ENCODE results near the gene KIF20B. TPM values are rescaled to one million over a fixed set of nuclear protein-coding genes. Genes with fewer than 3 reads are reported as not detected.

The KIF20B gene
- total RNA-seq, 1 donor from 2014 or later, result 71.5 TPM

GRCh38 chr10:89657302-89657701 lies 44.1 kb upstream of the KIF20B start:
- Histone ChIP-seq H3K4me2 (no peak overlapping the region), H3K27me3 (no peaks in the 10 kb centered on the region), H3F3A (ENCODE audit: low read depth) (no peaks in the 10 kb centered on the region), H3K79me2 (ENCODE audit: low read depth) (no peaks in the 10 kb centered on the region), H3K4me1 (no peaks in the 10 kb centered on the region), H3K4me3 (no peak overlapping the region), H3K27ac (no peak overlapping the region), H4K20me1 (ENCODE audit: low read depth) (no peaks in the 10 kb centered on the region), H2AFZ (replicated peaks) (no peak overlapping the region), H3K9ac (no peak overlapping the region), H3K36me3 (no peaks in the 10 kb centered on the region), H3K9me3 (ENCODE audit: low read depth) (no peaks in the 10 kb centered on the region)
- Mint-ChIP-seq H3K36me3 (peaks cover 1% of the 10 kb centered on the region), H3K27ac (no peak overlapping the region), H3K4me3 (no peak overlapping the region), H3K9me3 (no peaks in the 10 kb centered on the region), H3K4me1 (no peaks in the 10 kb centered on the region), H3K27me3 (ENCODE audit: insufficient read depth, low read depth) (no peaks in the 10 kb centered on the region)
- TF ChIP-seq EZH2 (IDR thresholded peaks at IDR 0.05), result no peak
- no peak for TF ChIP-seq CTCF (IDR thresholded peaks at IDR 0.05)
- TF ChIP-seq EZH2phosphoT487 (IDR thresholded peaks at IDR 0.05), result no peak
- DNase-seq (ENCODE audit: low spot score), result no peak

- no peak overlapping the region for H3K4me2 ChIP-seq
- H2AFZ ChIP-seq (replicated peaks), result no peak overlapping the region
- no peaks in the 10 kb centered on the region for H4K20me1 ChIP-seq (ENCODE audit: low read depth)
- H3F3A ChIP-seq (ENCODE audit: low read depth), result no peaks in the 10 kb centered on the region
- H3K9me3 Mint-ChIP-seq, result no peaks in the 10 kb centered on the region
- no peak overlapping the region for H3K27ac Mint-ChIP-seq
- no peaks in the 10 kb centered on the region for H3K27me3 Mint-ChIP-seq (ENCODE audit: insufficient read depth, low read depth)
- H3K4me3 ChIP-seq, result no peak overlapping the region
- no peak overlapping the region for H3K9ac ChIP-seq
- DNase-seq (ENCODE audit: low spot score), result no peak
- no peaks in the 10 kb centered on the region for H3K9me3 ChIP-seq (ENCODE audit: low read depth)
- H3K4me3 Mint-ChIP-seq, result no peak overlapping the region
- TF ChIP-seq EZH2 (IDR thresholded peaks at IDR 0.05), result no peak
- no peak for TF ChIP-seq EZH2phosphoT487 (IDR thresholded peaks at IDR 0.05)
- TF ChIP-seq CTCF (IDR thresholded peaks at IDR 0.05), result no peak
- H3K36me3 Mint-ChIP-seq, result peaks cover 1% of the 10 kb centered on the region
- no peaks in the 10 kb centered on the region for H3K79me2 ChIP-seq (ENCODE audit: low read depth)
- H3K4me1 Mint-ChIP-seq, result no peaks in the 10 kb centered on the region
- no peaks in the 10 kb centered on the region for H3K4me1 ChIP-seq
- H3K27me3 ChIP-seq, result no peaks in the 10 kb centered on the region
- no peak overlapping the region for H3K27ac ChIP-seq
- no peaks in the 10 kb centered on the region for H3K36me3 ChIP-seq
Observed at GRCh38 chr10:89659143-89660131, 42.0 kb upstream of the KIF20B start.

- Histone ChIP-seq H3K4me3 (no peak overlapping the region), H2AFZ (replicated peaks) (no peak overlapping the region), H3K27me3 (no peaks in the 10 kb centered on the region), H3K27ac (no peak overlapping the region), H3K9me3 (ENCODE audit: low read depth) (no peaks in the 10 kb centered on the region), H3F3A (ENCODE audit: low read depth) (no peaks in the 10 kb centered on the region), H3K4me2 (no peak overlapping the region), H4K20me1 (ENCODE audit: low read depth) (no peaks in the 10 kb centered on the region), H3K4me1 (peaks cover 8% of the 10 kb centered on the region), H3K36me3 (no peaks in the 10 kb centered on the region), H3K9ac (no peak overlapping the region), H3K79me2 (ENCODE audit: low read depth) (no peaks in the 10 kb centered on the region)
- H3K36me3 Mint-ChIP-seq, result no peaks in the 10 kb centered on the region
- H3K4me1 Mint-ChIP-seq, result peaks cover 2% of the 10 kb centered on the region
- H3K27ac Mint-ChIP-seq, result no peak overlapping the region
- no peak overlapping the region for H3K4me3 Mint-ChIP-seq
- no peaks in the 10 kb centered on the region for H3K27me3 Mint-ChIP-seq (ENCODE audit: insufficient read depth, low read depth)
- no peak for TF ChIP-seq EZH2 (IDR thresholded peaks at IDR 0.05)
- no peak for TF ChIP-seq EZH2phosphoT487 (IDR thresholded peaks at IDR 0.05)
- TF ChIP-seq CTCF (IDR thresholded peaks at IDR 0.05), result no peak
- DNase-seq (ENCODE audit: low spot score), result no peak
- no peaks in the 10 kb centered on the region for H3K9me3 Mint-ChIP-seq
Observed at GRCh38 chr10:89662596-89662995, 38.8 kb upstream of the KIF20B start.

All from neural progenitor cell (in vitro differentiated cells).